NCI-H1417 treated with DMSO at 0.1 percent for 48 hours (cell line): ENCODE results near the gene ZNF30.
"Not testable (repeated sequence)": the region's sequence is repeated elsewhere in the genome, so short reads cannot be mapped to it uniquely, and the experiment has no call there.

Experiments
- DNase-seq: peaks from one replicate; lab custom pipeline; 2025; lab: John Stamatoyannopoulos, UW

Gene ZNF30

DNA sequence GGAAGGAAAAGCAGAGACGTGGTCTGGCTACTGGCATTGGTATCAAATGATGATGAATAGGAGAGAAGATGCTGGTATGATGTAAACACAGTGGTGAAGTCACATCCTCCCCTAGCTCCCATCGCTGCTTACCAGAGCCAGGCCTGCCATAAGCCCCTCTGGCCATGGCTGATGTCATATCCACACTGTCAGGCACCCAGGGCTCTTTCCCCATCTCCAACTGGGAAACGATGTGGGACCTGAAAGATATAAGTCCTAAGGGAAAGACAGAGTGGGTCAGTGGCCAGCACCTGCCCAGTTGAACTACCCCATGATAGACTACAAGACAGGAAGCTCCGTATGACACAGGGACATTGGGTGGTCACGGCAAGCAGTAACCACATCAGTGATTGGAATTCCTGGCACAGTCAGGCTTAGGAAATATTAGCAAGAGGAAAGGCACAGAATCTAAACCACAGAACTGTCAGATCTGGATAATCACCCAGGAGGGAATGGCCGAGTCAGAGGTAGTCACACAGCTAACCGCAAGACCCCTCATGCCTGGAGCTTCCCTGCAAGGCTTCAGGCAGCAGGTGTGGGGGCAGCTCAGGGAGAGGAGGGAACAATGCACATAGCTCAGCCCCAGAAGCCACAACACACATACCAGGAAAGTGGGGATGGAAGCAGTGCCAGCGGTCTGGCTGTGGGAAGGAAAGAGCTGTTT is 33.6 kb downstream of the ZNF30 start:
- DNase-seq, result no peak

DNA sequence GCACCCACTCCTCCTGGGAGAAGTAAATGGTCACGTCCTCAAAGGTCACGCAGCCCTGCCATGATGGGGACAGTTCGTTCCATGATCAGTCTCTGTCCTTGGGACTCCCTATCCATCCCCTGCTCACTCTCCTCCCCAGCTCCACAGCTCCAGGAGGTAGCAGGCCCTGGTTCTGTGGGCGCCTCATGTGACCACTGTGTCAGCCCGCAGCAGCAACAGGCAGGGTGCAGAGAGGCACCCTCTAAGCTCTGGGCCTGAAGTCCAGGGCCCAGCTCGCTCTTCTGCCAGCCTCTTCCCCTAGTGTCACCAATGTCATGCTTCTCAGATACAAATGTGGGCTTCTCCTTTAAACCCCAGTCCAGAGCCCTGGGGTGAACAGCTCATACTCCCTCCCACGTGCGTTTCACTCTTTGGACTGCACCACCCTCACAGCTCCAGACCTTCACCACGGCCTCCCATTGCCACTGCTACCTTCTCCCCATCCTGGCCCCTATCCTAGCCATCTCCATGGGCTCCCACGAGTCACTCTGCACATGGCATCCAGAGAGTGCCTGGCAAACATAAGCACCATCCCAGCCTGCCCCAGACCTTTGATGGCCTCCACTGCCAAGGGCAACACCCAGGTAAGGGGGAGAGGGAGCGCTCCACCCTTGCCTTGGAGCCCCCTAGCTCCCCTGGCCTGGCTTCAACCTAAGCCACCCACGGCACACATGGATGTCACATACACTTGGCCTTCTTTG is 34.4 kb downstream of the ZNF30 start:
- no peak for DNase-seq

DNA sequence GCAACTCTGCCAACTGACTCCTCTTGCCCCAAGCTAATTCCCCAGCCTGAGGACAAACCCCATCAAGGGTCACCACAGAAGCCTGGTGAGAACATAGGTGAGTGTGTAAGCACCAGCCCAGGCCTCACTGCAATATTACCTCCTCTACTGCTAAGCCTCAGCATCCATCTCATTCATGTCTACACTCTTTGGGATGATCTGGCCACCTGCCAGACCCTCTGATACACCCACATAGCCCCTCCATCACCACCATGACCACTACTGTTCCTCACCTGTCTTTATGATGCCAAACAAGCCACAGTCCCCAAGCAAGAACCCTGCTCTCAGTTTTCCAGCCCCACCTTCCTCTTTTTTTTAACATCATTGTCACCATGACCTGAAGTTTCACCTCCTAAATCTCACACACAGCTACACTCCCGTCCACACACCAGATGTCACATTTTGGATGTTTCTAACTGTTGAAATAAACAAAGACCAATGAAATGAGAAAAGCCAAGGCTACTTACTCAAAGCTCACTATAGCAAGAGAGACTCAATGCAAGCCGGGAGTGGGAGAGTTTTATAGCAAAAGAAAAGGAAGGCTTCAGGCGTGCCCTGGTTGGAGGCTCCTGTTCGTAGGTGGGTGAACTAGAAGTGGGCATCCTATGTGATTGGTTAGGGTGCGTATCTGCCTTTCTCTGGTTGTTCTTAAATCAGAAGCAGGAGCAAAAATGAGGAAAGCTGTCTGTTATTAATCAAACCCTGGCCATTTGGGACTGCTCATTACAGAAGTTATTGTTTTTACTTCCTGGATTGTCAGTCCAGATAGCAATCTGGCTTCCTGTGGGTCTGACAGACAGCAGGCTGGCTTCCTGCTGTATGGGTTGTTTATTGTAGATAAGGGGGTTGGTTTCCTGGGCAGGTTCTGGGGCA is 35.3 kb downstream of the ZNF30 start:
- no peak for DNase-seq

DNA sequence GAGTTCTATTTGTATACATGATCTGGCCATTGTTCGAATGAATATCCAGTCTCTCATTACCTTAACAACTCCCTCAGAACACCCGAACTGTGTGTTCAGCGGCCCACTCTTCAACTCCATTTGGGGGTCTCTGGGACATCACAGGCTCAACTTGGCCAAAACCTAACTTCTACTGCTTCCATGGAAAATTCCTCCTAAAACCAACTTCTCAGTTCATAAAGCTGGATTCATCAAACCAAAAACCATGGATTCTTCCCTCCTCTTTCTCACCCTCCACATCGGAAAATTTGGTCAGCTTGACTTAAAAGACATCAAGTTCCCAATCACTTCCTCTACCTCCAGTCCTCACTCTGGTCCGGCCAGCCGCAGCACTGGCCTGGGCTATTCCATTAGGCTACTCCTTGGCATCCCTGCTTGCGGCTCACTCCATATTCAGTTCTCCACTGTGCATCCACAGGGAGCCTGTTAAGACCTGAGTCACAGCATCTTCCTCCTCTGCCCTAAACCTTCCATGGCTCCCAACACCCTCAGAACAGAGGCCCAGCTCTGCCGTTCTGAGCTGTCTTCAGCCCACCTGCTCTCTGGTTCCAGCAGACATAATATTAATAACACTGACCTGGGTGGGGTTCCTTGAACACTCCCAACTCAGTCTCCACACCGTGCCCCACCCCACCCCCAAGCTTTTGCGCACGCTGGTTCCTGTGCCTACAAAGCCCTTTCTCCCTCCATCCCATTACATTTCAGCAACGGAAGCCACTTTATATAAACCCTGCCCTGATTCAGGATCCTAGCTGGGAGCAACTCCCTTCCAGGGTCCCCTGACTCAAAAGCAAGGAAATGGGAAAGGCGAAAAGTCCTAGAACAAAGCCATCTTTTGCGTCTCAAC is 36.2 kb downstream of the ZNF30 start:
- no peak for DNase-seq

DNA sequence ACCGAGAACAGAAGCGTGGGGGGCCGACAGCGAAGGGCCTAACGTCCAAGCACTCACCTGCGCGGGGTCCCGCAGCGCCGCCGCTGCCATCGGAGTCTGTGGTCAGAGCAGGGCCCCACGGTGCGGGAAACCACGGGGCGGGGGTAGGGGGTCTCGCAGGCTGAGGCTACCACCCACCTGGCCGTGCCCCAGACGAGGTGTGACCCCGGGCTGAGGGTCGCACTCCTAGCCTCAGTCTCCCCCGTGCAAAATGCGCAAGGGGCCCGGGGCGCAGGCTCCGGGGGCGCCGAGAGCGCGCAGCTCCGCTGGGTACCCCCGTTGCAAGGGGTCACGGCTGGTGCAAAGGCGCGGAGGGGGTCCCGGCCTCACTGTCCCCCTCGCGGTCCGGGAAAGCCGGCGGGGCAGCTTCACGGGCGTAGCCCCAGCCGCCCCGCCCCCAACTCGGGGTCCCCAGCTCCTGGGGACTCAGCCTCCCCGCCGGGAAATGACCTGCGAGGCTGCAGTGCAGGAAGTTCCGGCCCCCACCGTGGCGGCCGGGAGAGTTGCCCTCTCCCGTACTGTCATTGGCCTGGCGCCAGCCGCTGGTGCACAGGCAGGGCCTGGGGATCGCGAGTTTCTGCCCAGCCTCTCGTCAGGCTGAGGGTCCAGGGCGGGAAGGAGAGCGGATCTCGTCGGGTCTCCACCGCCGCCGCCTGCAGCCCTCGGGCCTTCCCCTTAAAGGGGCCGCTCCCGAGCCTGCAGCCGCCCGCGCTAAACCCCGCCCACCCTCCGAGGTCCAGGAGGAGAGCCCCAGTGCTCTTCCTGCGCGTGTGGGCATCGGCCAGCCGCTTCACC is 37.1 kb downstream of the ZNF30 start, which contains the start of gene ZNF792:
Gene ZNF792 (minus strand): TSS at position 657 of the 834 bp plus-strand sequence. CDS start 567 bp downstream, at position 90.
- no peak for DNase-seq

DNA sequence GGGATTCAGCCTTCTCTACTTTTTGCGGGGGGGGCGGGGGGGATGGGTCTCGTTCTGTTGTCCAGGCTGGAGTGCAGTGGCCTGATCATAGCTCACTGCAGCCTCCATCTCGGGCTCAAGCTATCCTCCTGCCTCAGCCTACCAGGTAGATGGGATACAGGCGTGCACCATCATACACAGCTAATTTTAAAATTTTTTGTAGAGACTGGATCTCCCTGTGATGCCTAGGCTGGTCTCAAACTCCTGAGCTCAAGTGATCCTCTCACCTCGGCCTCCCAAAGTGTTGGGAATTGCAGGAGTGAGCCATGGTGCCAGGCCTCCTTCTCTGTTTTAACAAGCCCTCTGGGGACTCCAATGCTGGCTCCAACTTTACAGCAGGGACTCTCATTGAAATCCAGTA is 37.9 kb downstream of the ZNF30 start:
- no peak for DNase-seq

DNA sequence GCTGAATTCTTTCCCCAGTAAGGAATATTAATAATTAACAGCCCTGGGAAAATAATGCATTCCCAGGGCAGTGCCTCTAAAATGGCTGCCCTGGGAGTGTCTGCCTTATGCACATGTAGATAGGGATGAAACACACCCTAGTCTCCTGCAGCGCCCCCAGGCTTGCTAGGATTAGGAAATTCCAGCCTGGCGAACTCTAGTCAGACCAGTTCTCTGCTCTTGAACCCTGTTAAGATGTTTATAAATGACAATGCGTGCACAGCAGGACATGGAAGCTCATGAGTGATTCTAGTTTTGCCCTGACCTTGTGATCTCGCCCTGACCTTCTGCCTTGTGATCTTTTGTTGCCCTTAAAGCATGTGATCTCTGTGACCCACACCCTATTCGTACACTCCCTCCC is 38.8 kb downstream of the ZNF30 start:
- DNase-seq, result not testable (repeated sequence)

DNA sequence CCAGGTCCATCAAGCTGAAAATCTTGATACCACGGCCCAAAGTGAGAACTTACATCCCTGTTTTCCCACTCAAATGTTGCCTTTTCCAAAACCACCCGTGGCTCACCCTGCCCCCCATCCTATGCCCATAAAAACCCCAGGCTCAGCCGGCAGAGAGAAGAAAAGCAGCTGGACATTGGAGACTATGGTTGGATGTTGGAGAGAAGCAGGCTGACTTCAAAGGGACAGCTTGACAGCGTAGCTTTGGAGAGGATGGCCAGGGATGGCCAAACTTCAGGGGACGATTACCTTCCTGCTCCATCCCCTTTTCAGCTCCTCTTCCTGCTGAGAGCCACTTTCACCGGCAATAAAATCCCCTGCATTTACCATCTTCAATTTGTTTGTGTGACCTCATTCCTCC is 40.8 kb downstream of the ZNF30 start:
- no peak for DNase-seq

DNA sequence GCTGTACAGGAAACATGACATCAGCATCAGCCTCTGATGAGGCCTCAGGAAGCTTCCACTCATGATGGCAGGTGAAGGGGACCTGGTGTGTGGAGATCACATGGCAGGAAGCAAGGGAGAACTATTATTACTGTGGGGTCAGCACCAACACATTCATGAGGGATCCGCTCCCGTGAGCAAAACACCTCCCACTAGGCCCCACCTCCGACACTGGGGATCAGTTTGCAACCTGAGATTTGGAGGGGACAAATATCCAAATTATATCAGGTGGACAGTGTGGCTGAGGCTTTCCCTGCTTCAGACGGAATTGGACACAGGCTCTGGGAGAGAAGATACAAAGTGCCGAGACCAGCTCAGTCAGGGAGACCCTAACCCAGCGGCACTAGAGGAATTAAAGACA is 43.0 kb downstream of the ZNF30 start:
- no peak for DNase-seq

DNA sequence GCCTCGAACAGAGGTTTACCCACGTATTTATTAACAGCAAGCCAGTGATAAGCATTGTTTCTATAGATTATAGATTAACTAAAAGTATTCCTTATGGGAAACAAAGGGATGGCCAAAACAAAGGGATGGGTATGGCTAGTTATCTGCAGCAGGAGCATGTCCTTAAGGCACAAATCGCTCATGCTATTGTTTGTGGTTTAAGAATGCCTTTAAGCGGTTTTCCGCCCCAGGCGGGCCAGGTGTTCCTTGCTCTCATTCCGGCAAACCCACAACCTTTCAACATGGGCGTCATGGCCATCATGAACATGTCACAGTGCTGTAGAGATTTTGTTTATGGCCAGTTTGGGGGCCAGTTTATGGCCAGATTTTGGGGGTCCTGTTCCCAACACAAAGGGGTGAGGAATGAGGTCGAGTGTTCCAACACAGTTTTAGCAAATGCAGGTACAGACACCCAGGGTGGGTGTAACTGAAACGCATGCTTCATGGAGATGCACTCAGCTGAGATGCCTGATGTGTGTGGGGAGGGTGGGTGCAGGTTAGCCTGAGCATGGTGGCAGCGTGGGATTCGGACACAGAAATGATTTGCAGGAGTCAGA is 43.6 kb downstream of the ZNF30 start:
- not testable (repeated sequence) for DNase-seq

DNA sequence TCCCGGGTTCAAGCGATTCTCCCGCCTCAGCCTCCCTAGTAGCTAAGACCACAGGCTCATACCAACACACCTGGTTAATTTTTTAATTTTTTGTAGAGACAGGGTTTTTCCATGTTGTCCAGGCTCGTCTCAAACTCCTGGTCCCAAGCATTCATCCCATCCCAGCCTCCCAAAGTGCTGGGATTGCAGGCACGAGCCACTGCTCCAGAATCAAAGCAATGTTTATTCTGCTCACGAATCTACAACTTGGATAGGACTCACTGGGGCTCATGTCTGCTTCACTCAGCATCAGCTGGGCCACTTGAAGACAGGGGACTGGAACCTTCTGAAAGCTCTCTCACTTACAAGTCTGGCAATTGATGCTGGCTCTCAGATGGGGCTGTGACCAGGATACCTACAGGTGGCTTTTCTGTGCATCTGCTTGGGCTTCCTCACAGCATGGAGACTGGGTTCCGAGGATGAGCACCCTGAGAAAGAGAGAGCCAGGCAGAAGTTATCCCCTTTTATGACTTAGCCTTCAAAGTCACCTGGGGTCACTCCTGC is 45.5 kb downstream of the ZNF30 start:
- DNase-seq, result no peak

DNA sequence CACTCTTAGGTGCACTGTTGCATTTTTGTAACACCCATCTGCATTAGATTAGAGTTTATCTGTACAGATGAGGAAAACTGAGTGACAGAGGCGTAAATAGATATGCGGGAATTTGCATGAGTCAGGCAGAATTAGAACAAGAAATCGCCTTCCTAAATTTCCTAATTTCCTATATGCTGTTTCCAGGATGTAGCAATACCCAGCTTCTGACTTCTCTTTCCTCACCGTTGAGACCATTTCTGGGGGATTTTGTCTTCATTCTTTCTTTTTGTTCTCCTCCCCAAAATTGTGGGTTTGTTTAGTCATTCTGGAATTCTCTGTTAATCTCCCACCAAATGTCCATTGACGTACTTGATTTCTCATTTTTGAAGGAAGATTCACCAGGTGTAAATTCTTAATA is 47.9 kb downstream of the ZNF30 start:
- no peak for DNase-seq

DNA sequence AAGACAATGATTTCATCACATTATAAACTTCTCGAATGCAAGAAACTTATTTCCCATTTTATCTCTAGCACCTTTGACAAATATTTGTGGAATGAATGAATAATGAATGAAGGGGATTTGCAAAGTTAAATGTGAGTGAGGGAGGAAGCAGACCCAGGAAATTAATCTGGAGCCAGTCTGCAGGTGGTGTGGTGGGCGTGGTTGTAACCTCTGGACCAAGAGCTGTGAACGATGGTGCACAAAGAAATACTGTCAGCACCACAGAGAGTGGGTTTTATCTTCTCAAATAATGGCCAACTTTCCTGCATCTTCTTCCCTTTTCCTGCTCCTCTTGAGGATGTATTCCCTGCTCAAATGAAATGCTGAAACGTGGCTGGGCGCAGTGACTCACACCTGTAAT is 48.4 kb downstream of the ZNF30 start:
- no peak for DNase-seq

DNA sequence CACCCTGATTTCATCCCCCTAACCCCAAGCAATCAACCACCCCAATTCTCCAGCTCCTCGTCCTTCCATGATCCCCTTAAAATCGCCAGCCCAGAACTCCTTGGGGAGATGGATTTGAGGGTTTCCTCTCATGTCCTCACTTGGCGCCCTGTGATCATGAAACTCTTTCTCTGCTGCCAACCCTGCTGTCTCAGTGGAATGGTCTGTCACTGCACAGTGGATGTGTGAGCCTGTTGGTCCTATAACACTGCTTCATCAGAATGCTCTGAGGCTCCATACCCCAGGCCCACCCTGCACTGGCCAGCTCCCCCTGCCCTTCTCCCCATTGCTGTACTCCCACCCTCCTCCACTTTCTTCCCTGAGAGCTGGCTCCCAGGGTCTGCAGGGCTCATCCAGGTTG is 49.9 kb downstream of the ZNF30 start:
- DNase-seq, result no peak

DNA sequence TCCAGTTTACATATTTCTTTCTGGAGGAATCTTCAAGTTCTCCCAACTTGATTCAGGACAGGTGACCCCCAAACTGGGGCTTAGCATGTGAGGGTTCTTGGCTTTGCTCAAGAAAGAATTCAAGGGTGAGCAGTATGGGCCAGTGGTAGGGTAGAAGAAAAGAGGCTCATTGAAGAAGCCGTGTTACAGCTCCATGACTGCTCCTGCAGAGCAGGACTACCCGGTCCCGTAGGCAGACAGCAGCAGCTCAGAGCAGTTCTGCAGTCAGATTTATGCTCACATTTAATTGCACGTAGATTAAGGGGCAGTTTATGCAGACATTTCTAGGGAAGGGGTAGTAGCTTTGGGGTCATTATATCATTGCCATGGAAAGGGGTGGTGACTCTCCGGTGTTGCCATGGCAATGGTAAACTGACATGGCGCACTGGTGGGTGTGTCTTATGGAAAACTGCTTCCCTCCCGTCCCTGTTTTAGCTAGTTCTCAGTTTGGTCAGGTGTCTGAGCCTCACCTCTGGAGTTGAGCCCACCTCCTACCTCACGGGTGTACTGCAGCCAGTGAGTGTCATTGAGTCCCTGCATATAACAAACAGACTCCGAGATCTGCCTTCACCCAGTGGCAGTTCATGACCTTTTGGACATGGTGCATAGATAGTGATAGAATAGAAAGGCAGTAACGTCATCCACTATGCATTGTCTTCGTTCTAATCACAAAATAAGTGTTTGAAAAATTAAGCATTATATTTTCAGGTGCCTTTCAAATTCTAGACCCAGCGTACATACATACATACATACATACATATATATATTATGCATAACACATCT is 53.3 kb downstream of the ZNF30 start:
- DNase-seq, result no peak

DNA sequence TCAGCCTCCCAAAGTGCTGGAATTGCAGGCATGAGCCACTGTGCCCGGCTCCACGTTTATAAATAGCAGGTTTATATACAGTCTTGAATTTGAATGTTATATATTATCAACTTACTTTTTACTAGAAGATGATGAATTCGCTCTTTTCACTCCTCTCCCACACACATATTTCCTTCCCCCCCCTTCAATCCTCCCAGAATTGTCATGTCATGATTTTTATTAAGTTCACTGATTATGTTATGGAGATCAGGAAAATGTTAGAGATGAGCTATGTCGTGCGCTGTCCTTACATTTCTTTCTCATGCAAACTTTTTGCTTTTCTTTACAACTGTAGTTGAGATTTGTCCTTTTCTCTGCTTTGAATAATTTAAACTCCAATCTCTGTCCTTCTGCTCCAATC is 55.6 kb downstream of the ZNF30 start:
- DNase-seq, result no peak

DNA sequence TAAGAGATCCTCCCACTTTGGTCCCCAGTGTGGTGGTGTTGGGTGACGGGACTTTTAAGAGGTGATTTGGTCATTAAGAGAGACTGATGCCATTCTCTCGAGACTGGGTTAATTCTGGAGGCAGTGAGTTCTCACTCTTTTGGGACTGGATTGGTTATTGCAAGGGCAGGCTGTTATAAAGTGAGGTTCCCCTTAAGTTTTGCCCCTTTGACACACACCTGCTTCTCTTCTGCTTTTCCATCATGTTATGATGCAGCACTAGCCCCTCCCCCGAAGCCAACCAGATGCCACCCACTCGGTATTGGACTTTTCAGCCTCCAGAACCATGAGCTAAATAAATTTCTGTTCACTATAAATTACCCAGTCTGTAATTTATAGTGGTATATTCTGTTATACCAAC is 57.1 kb downstream of the ZNF30 start:
- DNase-seq, result no peak

DNA sequence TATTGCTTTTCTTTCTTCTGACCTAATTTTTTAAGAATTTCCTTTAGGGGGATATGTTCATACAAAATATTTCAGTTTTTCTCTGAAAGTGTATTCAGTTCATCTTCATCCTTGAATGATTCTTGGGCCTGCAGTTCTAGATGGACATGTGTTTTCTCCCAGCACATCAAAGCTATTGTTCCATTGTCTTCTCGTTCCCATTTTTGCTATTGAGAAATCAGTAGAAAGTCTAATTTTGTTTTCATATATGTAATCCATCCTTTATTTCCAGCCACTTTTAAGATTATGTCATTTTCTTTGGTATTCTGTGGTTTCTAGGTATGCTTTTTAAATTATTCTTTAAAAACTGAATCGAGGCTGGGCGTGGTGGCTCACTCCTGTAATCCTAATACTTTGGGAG is 57.6 kb downstream of the ZNF30 start:
- no peak for DNase-seq
